Ovary (tissue), 3 donors: ENCODE measurements around the gene ZNF408.

Experiments
- CTCF ChIP-seq, 3 donors: fragments of 450-650 bp in 2 of 3; fragments of 200-600 bp in 1 of 3; IDR thresholded peaks; one replicate each; pipeline versions ENCODE4 v1.5.1 to v1.8.0; 2016 to 2022; ENCODE audit warnings: antibody characterized with exemption in 3 of 3, mild to moderate bottlenecking in 1 of 3
- EP300 ChIP-seq: sonication (generic); formaldehyde crosslinking; IDR thresholded peaks from one replicate; pipeline ENCODE4 v1.6.1; 2017; ENCODE audit warnings: antibody characterized with exemption
- POLR2A ChIP-seq: fragments of 450-650 bp; IDR thresholded peaks from one replicate; pipeline ENCODE4 v1.6.1; 2017; ENCODE audit warnings: antibody characterized with exemption, mild to moderate bottlenecking, moderate library complexity
- donor health status: DM: no; HTN: no; CAD: no.

GRCh38 chr11:46724088-46724487 is 23.3 kb downstream of the ZNF408 start:
- TF ChIP-seq POLR2A: no peak
- no peak for TF ChIP-seq CTCF (IDR thresholded peaks at IDR 0.05)
- TF ChIP-seq EP300: no peak
